Measurements from ENCODE around the gene FBLN1.

FBLN1 gene

DNA sequence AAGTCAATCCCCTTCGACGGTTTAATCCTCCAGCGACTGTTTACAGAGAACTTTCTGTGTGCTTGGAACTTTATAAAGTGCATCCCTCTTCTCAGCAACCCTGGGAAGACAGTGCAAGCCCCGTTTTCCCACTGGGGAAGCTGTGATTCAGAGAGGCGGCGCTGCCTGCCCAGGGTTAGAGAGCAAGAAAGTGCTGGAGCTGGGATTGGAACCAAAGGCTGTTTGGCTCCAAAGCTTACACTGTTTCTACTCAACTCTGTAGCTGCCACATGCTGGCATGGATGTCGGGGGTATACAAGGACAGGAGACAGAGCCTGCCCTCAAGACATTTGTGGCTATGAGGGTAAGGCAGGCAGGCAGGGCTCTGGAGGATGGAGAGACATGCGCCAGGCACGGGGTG, 13.0 kb downstream of the FBLN1 start:
- H3K36me3 ChIP-seq (ENCODE audit: low read length): no peaks in the 10 kb centered on the region
- no peaks in the 10 kb centered on the region for H3F3A ChIP-seq (ENCODE audit: insufficient read depth)
- no peak overlapping the region for H3K27ac ChIP-seq (ENCODE audit: low read depth, low read length)
- TF ChIP-seq EZH2phosphoT487 (conservative IDR thresholded peaks at IDR 0.05; ENCODE audit: low read length): no peak
- TF ChIP-seq, protein P1, sequence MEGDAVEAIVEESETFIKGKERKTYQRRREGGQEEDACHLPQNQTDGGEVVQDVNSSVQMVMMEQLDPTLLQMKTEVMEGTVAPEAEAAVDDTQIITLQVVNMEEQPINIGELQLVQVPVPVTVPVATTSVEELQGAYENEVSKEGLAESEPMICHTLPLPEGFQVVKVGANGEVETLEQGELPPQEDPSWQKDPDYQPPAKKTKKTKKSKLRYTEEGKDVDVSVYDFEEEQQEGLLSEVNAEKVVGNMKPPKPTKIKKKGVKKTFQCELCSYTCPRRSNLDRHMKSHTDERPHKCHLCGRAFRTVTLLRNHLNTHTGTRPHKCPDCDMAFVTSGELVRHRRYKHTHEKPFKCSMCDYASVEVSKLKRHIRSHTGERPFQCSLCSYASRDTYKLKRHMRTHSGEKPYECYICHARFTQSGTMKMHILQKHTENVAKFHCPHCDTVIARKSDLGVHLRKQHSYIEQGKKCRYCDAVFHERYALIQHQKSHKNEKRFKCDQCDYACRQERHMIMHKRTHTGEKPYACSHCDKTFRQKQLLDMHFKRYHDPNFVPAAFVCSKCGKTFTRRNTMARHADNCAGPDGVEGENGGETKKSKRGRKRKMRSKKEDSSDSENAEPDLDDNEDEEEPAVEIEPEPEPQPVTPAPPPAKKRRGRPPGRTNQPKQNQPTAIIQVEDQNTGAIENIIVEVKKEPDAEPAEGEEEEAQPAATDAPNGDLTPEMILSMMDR (IDR thresholded peaks at IDR 0.05; ENCODE audit: insufficient read depth, low read length, poor library complexity, severe bottlenecking): no peak
- H2AFZ ChIP-seq (ENCODE audit: low read depth, low read length, severe bottlenecking): no peak overlapping the region
- H3K4me2 ChIP-seq (ENCODE audit: low read depth, low read length, poor library complexity, severe bottlenecking): no peak overlapping the region
- no peaks in the 10 kb centered on the region for H3K9me2 ChIP-seq (replicated peaks; ENCODE audit: insufficient read depth, low read length)
- no peaks in the 10 kb centered on the region for H4K20me1 ChIP-seq (ENCODE audit: low read depth, low read length)
- H3K79me2 ChIP-seq (ENCODE audit: insufficient read depth, low read length): no peaks in the 10 kb centered on the region
- no peak overlapping the region for H3K9ac ChIP-seq (ENCODE audit: low read length)
- no peaks in the 10 kb centered on the region for H3K9me3 ChIP-seq (ENCODE audit: insufficient read depth, low read length)
- no peaks in the 10 kb centered on the region for H3K27me3 ChIP-seq (ENCODE audit: low read length)
- H3K4me3 ChIP-seq (ENCODE audit: insufficient read depth, low read length, poor library complexity, severe bottlenecking): no peak overlapping the region

DNA sequence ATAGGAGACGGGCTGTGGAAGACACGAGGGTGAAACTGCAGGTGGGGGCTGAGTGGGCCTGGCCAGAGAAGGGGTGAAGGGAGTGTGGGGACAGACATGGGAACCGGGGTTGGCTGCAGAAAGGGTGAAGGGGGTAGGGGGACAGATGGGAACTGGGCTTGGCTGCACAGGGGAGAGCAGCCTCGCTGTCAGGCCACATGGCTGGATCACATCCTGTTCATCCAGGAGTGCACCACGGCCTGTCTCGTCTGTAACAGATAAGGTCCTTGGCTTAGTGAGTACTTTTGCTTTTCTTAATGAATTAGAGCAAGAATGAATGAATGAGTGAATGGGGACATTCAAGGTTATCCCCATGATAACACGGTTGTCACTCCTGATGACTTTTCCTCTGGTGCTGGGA, 13.5 kb downstream of the FBLN1 start:
- no peak overlapping the region for H3K27ac ChIP-seq (ENCODE audit: low read depth, low read length)
- no peak overlapping the region for H2AFZ ChIP-seq (ENCODE audit: low read depth, low read length, severe bottlenecking)
- no peaks in the 10 kb centered on the region for H3K9me2 ChIP-seq (replicated peaks; ENCODE audit: insufficient read depth, low read length)
- TF ChIP-seq EZH2phosphoT487 (conservative IDR thresholded peaks at IDR 0.05; ENCODE audit: low read length): no peak
- TF ChIP-seq, protein P1 (IDR thresholded peaks at IDR 0.05; ENCODE audit: insufficient read depth, low read length, poor library complexity, severe bottlenecking): no peak
- H3K4me2 ChIP-seq (ENCODE audit: low read depth, low read length, poor library complexity, severe bottlenecking): no peak overlapping the region
- no peak overlapping the region for H3K9ac ChIP-seq (ENCODE audit: low read length)
- no peaks in the 10 kb centered on the region for H3K79me2 ChIP-seq (ENCODE audit: insufficient read depth, low read length)
- H4K20me1 ChIP-seq (ENCODE audit: low read depth, low read length): no peaks in the 10 kb centered on the region
- no peaks in the 10 kb centered on the region for H3K36me3 ChIP-seq (ENCODE audit: low read length)
- no peaks in the 10 kb centered on the region for H3K9me3 ChIP-seq (ENCODE audit: insufficient read depth, low read length)
- H3K4me3 ChIP-seq (ENCODE audit: insufficient read depth, low read length, poor library complexity, severe bottlenecking): no peak overlapping the region
- no peaks in the 10 kb centered on the region for H3F3A ChIP-seq (ENCODE audit: insufficient read depth)
- H3K27me3 ChIP-seq (ENCODE audit: low read length): no peaks in the 10 kb centered on the region

DNA sequence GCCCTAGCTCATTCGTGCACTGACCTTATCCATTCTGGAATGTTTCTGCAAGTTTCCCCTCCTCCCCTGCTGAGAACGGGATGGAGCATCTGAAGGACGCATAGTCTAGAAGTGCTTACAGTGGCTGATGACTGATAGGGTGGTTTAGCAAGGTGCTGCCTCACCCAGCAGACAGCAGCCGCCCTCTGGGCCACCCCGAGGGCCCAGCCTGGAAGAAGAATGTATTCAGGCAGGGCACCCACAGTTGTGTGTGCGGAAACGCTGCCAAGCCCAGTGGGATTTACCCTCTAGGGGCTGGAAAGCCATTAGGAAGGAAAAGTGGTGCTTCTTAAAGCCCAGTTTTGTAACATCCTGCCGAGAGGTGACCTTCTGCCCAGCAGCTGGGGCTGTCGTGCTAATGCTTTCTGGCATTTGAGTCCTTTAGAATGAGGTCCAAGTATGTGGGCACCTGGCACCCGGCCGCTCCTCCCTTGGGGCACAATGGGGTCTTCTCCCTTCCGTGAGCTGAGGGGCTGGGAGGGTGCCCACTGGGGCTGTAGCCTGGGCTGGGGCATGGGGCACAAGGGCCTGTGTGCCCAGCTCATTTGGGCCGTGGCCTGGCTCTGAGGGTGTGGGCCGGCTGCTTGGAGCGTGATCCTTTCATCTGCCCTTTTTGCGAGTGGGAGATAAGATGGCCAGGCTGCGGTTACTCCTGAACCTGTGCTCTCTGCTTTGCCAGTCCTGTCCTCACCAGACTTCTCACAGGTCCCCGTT, 14.4 kb downstream of the FBLN1 start:
- H3K27ac ChIP-seq (ENCODE audit: low read depth, low read length): no peak overlapping the region
- no peak overlapping the region for H3K9ac ChIP-seq (ENCODE audit: low read length)
- H2AFZ ChIP-seq (ENCODE audit: low read depth, low read length, severe bottlenecking): no peak overlapping the region
- H3K9me2 ChIP-seq (replicated peaks; ENCODE audit: insufficient read depth, low read length): no peaks in the 10 kb centered on the region
- TF ChIP-seq EZH2phosphoT487 (conservative IDR thresholded peaks at IDR 0.05; ENCODE audit: low read length): no peak
- TF ChIP-seq, protein P1 (IDR thresholded peaks at IDR 0.05; ENCODE audit: insufficient read depth, low read length, poor library complexity, severe bottlenecking): no peak
- no peaks in the 10 kb centered on the region for H3K27me3 ChIP-seq (ENCODE audit: low read length)
- H3K9me3 ChIP-seq (ENCODE audit: insufficient read depth, low read length): no peaks in the 10 kb centered on the region
- H3K4me3 ChIP-seq (ENCODE audit: insufficient read depth, low read length, poor library complexity, severe bottlenecking): no peak overlapping the region
- H3K4me2 ChIP-seq (ENCODE audit: low read depth, low read length, poor library complexity, severe bottlenecking): no peak overlapping the region
- no peaks in the 10 kb centered on the region for H3K79me2 ChIP-seq (ENCODE audit: insufficient read depth, low read length)
- H4K20me1 ChIP-seq (ENCODE audit: low read depth, low read length): no peaks in the 10 kb centered on the region
- no peaks in the 10 kb centered on the region for H3F3A ChIP-seq (ENCODE audit: insufficient read depth)
- H3K36me3 ChIP-seq (ENCODE audit: low read length): no peaks in the 10 kb centered on the region
